GM18861 (cell line): Measurements from ENCODE around the gene CIBAR2.

Source experiments
- ATAC-seq: cut with Tn5 transposase; IDR thresholded peaks from one replicate; pipeline ENCODE4 v1.9.1; 2021; ENCODE audit not compliant: unreplicated experiment

CIBAR2 gene

DNA sequence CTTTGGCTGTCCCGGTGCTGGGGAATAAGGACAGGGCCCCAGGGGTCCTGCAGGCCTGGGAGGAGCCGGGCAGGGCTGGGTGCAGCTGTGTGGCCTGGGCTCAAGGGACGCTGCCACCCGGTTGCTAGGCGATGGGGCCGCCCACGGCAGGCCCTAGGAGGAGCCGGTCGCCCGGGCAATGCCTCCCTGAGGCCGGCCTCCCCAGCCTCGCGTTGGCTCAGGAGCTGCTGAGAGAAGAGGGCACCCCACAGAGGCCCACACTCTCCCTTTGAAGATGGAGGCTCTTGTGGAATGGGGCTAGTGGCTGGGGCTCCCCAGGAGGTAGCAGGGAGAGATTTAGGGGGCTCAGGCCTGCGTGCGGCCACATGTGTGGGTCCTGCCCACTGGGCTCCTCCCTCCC lies at the start of gene CIBAR2:
Gene CIBAR2 (minus strand): TSS at position 109 of the 400 bp plus-strand sequence. CDS start 120 bp downstream, outside the sequence.
- no peak for ATAC-seq

DNA sequence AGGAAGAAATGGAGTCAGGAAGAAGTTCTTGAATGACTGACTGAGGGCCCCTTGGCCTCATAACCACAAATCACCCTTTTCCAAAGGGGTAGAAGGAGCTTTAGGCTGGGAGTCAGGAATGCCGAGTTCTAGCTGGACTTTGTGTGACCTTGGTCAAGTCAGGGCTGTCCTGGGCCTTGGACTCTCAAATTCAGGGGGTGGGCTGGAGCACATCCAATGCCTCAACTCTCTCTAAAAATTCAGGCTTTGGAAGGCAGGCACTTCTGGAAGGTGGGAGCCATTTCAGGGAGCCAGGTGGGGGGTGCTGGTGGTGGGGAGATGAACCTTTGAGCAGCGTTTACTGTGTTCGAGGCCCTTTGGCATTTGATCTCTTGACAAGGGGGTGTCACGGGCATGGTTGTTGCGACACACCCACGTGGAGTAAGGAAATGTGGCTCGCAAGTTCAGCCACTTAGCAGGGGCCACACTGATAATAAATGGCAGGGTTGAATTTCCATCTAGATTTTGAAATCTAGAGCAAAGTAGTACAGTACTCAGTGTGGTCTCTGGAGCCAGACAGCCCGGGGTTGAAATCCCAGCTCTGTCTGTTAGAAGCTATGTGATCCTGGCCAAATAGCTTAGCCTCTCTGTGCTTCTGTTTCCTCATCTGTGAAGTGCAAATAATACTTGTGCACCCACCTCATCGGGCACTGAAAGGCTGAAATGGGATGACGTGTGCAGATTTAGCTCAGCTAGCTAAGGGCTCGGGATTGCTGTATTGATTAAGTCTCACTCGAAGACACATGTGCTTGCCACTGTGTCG lies 47.1 kb upstream of the CIBAR2 start:
- ATAC-seq: no peak

DNA sequence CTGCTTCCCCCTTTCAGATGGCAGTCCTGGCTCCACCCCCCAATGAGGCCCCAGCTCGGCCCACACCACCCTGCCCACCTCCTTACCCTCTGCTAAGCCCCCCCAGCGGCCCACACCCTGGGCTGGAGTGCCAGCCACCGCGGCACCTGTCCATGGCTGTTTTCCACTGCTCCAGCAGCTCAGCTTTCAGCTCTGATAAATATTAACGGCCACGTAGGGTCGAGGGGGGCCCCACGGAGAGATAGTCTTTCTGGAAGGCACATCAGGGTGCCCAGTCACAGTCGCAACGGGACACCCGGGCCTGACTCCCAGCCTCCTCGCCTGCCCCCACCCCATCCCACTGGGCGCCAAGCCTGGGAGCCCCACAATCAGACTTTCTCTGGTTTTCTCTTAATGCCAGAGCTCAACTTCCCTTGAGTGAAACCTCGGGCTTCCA lies 46.5 kb upstream of the CIBAR2 start:
- no peak for ATAC-seq

DNA sequence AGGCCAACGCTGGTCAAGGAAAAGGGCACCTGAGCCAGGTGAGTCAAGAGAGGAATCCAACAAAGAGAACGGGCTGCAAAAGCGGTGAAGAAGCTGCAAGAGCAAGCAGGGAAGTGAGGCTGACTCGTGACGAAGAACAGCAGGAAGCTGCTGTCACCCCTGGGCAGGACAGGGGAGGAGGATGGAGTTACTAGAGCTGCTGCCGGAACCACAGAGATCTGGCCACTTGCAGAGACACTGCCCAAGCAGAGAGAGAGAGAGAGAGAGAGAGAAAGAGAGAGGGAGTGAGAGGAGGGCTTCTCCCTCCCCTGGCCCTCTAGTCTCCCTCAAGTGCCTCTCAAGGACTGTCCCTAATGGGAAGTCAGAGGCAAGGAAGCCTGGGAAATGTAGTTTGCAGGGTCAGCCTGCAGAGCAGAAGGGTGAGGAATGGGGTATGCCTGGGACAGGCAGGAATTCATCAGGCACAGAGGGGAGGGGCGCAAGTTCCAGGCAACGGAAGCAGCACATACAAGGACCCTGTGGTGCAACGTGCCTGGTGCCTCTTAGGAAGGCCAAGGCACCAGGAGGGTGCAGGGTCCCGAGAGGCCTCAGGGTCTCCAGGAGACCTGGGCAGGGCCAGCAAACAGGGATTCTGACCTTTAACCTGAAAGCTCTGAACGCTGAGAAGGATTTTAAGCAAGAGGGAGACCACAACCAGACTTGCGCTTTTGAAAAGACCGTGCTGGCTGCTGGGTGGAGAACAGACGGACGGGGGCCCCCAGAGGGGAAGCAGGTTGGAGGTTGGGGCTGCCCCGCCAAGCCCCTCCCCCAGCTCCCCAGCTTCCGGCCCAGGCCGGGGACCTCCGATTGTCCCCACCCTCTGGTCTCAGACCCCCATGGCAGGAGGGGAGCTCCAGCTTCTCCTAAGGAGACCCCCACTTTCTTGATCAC lies 45.8 kb upstream of the CIBAR2 start:
- ATAC-seq: no peak

DNA sequence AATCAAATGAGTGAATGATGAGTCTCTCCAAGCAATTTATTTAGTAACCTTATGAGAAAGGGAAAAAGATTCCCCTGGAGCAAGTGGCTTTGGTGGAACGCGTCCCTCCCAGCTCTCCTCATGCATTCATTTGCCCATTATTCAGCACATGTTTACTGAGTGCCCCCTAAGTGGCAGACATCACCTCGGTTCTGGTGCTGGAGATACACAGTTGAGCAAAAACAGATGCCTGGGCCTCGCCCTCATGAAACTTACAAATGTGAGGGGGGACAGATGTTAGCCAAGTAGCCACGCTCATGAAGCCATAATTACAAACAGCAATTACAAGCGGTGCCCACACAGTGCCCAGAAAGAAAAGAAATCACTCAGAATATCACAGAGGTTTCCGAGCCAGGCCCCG lies 45.1 kb upstream of the CIBAR2 start:
- no peak for ATAC-seq

DNA sequence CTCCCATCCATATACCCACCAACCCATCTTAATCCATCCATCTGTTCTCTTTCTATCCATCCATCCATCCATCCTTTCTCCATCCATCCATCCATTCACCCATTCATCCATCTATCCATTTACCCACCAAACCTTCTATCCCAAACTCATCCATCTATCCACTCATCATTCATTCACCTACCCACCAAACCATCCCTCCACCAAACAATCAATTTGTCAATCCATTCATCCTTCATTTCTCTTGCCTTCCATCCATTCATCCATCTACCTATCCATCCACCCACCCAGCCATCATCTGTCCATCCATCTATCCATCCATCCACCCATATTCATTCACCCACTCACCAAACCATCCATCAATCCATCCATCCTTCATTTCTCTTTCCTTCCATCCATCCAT lies 44.6 kb upstream of the CIBAR2 start:
- no peak for ATAC-seq

DNA sequence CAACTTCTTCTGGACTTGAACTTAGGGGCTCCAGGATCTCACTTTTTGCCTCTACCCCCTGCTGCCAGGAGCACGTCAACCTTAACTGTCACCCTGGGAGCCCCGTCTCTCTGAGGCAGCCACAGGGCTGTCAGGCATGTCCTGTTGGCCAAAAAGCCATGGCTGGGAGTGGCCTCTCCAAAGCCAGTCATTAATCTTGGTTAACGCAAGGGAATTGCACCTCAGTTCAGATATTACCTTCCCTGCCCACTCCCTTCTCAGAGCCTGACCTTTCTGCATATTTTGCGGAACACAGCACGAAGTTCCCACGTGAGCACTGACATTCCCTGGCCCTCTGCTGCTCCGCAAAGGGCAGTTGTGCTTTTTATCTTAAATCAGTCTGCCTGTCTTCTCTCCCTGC lies 44.2 kb upstream of the CIBAR2 start:
- no peak for ATAC-seq

DNA sequence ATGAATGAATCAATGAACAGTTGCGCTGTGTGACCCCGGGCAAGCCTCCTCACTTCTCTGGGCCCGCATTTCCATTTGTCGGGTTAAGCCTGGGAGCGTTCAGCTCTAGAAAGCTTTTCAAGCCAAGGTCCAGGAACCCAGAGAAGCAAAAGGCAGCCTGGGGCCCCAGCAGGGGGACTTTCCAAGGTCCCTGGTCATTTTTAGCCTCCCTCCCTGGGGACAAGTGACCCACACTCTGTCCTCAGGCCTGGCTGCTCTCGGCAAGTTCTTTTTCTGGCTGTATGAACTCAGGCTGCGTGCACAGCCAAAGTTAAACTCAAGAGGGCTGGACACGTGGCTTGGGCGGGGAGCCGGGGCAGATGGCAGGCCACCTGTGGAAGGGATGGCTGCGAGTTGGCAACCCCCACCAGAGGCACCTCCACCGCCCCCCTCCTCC lies 41.4 kb upstream of the CIBAR2 start:
- ATAC-seq: no peak

DNA sequence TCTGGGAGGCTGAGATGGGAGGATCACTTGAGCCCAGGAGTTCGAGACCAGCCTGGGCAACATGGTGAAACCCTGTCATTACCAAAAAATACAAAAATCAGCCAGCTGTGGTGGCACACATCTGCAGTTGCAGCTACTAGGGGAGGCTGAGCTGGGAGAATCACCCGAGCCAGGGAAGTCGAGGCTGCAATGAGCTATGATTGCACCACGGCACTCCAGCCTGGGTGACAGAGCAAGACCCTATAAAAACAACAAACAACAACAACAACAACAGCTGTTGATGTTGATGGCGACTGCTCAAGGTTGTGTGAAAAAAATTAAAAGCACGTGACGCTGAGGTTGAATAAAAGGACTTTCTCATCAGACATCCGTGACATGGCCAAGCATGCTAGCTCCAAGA lies 40.8 kb upstream of the CIBAR2 start:
- ATAC-seq: no peak

DNA sequence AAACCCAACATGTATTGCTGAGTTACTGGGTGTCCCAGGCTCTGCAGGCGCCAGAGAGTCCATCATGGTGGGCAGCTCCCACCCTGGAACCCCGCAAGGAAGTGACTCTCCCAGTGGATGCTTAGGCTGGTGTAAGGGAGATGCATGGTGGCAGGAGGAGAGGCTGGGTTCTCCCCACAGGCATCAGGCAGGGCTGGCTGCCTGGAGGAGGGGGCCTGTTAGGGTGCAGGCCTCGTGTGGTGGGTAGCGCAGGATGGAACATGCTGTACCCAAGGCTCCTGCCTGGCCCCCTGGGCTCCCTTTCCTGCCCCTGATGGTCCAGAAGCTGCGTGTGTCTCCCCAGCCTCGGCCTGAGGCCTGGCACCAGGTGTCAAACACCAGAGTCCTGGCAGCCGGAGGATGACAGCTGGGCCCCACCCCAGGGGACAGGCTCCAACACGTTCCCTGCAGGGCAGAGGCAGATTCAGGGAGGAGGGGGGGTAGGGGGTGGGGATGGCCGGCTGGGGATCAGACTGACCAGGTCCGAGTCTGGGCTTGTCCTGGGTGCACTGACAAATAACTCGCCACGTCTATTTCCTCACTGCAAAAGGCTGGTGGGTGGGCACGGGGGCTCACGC lies 40.2 kb upstream of the CIBAR2 start:
- no peak for ATAC-seq

DNA sequence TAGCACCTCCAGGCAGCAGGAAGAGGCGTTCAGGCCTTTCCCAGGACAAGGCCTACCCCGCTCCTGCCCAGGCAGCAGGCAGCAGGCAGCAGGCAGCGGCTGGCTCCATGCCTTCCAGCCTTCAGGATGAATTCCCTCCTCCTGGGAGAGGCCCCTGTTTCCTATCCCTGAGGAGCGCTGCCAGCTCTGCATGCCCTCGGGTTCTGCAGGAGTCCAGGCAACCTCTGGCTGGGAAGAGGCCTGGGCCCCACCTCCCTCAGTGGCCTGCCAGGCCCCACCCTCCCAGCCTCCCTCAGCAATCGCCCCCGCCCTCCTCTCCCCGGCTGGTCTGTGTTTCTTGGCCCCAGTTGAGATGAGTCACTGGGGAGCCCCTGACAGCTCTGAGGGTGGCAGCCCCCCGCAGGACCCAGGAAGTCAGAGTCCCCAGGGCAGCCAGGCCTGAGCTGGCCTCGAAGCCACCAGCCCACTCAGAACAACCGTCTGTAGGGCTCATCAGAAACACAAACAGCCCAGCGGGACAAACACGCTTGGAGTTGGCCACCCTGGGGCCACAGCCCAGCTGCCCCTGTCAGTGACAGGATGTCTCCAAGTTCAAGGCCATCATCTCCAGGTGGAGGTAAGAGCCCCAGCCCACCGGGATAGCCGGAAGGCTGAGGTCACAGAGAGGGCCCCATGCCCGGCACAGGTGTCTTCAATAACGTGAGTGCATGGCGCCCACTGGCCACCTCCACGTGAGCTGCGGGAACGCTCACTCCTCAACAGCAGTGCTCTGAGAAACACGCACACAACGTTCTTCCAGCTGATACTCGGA lies 39.5 kb upstream of the CIBAR2 start:
- ATAC-seq: peak; percentile 48

DNA sequence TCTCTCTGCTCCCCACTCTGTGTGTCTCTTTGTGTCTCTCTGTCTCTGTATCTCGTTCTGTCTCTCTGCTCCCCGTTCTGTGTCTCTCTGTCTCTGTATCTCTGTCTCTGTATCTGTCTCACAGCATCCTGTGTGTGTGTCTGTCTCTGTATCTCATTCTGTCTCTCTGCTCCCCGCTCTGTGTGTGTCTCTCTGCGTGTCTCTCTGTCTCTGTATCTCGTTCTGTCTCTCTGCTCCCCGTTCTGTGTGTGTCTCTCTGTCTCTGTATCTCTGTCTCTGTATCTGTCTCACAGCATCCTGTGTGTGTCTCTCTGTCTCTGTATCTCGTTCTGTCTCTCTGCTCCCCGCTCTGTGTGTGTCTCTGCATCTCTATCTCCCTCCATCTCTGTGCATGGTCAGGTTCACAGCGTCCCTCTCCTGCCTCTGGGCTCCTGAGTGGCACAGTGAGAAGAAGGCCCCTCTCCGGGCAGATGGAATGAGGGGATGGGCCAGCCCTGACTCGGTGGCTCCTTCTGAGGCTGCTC lies 38.9 kb upstream of the CIBAR2 start:
- no peak for ATAC-seq

DNA sequence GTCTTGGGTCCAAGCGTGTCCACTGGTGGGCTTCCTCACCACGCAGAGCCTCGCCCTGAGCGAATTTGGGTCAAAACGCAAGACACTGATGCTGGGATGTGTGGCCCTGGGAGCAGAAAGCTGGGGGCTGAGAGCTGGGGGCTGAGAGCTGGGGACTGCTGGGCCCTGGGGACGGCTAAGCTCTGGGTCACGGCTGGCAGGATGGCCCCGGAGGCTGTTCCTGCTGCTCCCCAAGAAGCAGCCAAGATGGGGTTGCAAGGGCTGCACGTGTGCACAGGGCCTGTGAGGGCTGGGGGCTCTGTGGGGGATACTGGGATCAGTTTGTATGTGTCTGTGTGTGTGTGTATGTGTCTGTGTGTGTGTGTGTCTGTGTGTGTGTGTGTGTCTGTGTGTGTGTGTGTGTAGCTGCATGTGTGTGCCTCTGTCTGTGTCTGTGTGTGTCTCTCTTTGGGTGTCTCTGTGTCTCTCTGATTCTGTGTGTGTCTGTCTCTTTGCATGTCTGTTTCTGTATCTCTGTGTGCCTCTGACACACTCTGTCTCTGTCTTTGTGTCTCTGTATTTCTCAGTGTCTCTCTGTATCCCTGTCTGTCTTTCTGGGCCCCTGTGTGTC lies 38.2 kb upstream of the CIBAR2 start:
- no peak for ATAC-seq

DNA sequence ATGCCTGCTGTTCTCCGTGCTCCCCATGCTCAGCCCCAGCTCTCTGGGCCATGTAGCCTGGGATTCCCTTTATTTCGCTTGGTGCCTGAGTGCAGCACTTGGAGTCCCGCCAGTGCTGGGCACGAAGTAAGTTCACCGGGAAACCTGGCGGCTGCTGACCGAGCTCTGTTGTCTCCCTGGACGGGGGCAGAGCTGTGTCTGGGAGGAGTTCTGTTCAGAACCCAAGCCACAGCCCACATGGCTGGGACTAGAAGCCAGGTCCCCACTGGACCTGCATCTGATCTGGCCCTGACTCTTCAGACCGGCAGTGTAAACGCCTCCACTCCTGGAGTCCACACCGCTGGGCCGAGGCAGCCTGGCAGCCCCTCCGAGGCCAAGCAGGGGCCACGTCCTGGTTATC lies 37.5 kb upstream of the CIBAR2 start:
- no peak for ATAC-seq

DNA sequence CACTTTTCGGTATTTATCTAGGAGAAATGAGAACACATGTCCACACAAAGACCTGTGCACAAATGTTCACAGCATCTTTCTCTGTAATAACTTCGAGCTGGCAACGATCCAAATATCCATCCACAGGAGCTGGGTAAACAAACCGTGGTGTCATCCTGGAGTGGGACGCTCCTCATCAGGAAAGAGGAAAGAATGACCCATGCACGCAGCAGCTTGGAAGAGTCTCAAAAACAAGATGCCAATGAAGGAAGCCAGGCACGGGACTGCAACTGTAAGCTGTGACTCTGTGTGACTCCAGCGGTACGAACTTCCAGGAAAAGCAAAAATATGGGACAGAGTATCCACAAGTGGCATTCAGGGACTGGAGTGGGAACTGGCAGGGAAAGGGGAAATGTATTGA lies 36.7 kb upstream of the CIBAR2 start:
- ATAC-seq: no peak

DNA sequence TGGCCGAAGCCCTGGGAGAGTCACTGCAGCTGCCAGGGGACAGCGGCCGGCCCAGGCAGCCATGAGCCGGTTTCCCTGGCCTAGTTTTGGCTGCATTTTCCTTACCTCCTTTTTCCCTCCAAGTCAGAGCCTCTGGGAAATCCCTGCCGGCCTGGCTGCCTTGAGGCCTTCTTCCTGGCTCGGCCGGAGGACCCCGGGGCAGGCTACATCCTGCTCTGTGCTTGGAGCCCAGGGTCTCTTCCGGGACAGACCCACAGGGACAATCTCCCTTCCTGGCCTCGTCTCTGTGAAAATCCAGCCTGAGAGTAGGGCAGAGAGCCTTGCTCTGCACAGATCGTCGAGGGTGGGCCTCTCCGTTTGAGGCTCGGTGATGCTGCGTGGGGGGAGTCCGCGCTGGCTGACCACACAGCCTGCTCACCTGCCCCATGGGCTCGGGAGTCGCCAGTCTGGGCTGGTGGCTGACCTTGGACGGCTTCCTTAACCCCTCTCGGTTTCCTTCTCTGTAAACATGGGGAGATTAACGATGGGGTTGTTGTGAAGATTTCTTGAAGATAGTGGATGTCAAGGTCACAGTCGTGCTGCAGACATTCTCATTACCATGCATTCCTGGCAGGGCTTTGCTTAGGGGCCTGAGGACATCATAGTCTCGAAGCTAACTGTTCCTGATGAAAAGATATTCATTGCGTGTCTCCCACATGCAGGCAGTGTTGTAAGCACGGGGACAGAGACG lies 34.8 kb upstream of the CIBAR2 start:
- no peak for ATAC-seq

DNA sequence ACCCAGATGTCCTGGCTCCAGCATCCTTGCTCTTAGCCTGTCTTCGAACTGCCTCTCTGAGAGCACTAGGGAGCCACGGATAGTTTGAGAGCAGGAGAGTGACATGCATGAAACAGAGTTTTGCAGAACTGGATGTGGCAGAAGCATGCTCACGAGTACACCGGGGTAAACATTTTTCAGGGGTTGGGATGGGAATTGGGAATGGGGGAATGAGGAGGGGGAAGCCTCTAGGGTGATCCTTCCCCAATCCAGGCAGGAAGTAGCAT lies 34.2 kb upstream of the CIBAR2 start:
- ATAC-seq: no peak

DNA sequence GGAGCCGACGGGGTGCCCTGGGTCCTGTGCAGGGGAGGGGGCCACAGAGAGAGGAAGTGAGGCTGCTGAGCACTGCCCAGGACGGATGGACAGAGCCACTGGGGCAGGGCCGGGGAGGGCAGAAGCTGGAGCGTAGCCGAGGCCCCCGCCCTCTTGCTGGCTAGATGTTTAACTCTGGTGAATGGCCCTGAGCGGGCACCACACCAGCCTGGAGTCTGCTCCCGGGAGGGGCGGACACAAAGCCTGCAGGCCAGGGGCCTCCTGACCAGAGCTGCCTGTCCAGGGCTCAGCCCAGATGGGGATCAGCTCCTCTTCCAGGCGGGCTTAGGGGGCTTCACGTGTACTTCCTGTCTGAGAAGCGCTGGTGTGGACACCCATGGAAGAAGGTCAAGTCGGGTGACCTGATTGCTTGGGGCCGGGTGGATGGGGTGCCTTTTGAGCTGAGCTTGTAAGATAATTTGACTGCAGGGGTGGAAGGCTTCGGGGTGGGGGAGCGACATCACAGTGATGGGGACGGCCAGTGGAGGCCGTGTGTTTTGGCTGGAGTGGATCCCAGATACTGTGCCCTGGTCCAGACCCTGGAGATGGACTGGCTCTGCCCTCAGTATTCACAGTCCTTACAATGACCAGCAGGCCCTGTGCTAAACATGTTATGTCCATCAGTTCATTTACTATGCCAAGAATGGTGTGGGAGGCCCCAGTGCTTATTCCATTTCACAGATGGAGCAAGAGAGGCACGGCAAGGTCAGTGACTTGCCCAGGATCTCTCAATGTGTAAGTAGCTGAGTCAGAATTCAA lies 33.7 kb upstream of the CIBAR2 start:
- ATAC-seq: no peak

DNA sequence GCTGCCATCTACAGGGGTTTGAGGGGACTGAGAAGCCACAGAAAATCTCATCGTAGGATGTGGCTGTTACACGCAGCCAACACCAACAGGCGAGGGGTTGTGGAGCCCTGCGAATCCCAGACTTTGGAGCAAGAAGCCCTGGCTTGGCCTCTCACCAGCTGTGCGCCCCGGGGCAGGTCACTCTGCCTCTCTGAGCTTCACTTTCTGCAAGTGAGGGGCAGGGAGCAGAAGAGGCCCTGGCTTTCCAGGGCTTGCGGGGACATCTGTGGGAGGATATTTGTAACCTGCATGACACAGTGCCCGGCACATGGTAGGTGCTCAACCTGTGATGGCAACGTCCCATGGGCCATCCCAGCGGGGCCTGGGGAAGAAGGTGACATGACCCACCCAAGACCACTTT lies 32.9 kb upstream of the CIBAR2 start:
- ATAC-seq: no peak
